GM23338 (cell line): ENCODE data around the gene PIANP. TPM values are rescaled to one million over a fixed set of nuclear protein-coding genes. Genes with fewer than 3 reads are reported as not detected.

Experiments used
- polyA plus RNA-seq: library from polyadenylated mRNA; unstranded; fragments of >200 nt; fragmentation: Nextera tagmentation; extraction: Ambion mirVana; gene quantifications from 2 replicates; pipeline ENCODE4 v1.2.1, GENCODE V29; 2016
- small RNA-seq: library from RNA; depleted of rRNA; stranded (forward); fragments of <200 nt; gene quantifications from one replicate; pipeline ENCODE3, GENCODE V24; 2014; ENCODE audit warnings: low replicate concordance
- total RNA-seq: library from RNA; depleted of rRNA; stranded (reverse); fragments of >200 nt; shearing (Covaris generic); gene quantifications from 2 replicates; pipeline ENCODE4 v1.2.3, GENCODE V29; 2014; rRNA removed

Gene PIANP
- total and polyA plus RNA-seq, 2 experiments from 2014 or later, result 2.2 to 6.4 TPM

Small RNAs within 50 kb of the gene (small RNA-seq; reads per million reads assigned to genes)
- not detected for gene RNU6-781P

Other genes starting within 250 kb of the PIANP start
- gene TAPBPL, start 248.8 kb downstream of the PIANP start, total RNA-seq, result 0.59 and 0.66 TPM in 2 replicates
- 0.52 and 0.65 TPM in 2 replicates for gene TAPBPL, start 248.8 kb downstream of the PIANP start, polyA plus RNA-seq
- gene VAMP1, start 230.1 kb downstream of the PIANP start, total RNA-seq, result 13.9 and 18.3 TPM in 2 replicates
- gene VAMP1, start 230.1 kb downstream of the PIANP start, polyA plus RNA-seq, result 11.2 and 16.1 TPM in 2 replicates
- 75.1 and 93.9 TPM in 2 replicates for gene MRPL51, start 207.6 kb downstream of the PIANP start, total RNA-seq
- 432 and 463 TPM in 2 replicates for gene MRPL51, start 207.6 kb downstream of the PIANP start, polyA plus RNA-seq
- gene NCAPD2, start 206.7 kb downstream of the PIANP start, total RNA-seq, result 217 and 389 TPM in 2 replicates
- gene NCAPD2, start 206.7 kb downstream of the PIANP start, polyA plus RNA-seq, result 32.7 and 34.2 TPM in 2 replicates
- gene GAPDH, start 166.3 kb downstream of the PIANP start, total RNA-seq, result 5,269 and 5,853 TPM in 2 replicates
- 6,140 and 6,219 TPM in 2 replicates for gene GAPDH, start 166.3 kb downstream of the PIANP start, polyA plus RNA-seq
- 8.8 and 12.9 TPM in 2 replicates for gene IFFO1, start 144.8 kb downstream of the PIANP start, total RNA-seq
- gene IFFO1, start 144.8 kb downstream of the PIANP start, polyA plus RNA-seq, result 8.9 and 11.2 TPM in 2 replicates
- 67.2 and 67.9 TPM in 2 replicates for gene NOP2, start 132.5 kb downstream of the PIANP start, total RNA-seq
- 63.3 and 63.4 TPM in 2 replicates for gene NOP2, start 132.5 kb downstream of the PIANP start, polyA plus RNA-seq
- 301 and 351 TPM in 2 replicates for gene CHD4, start 93.4 kb downstream of the PIANP start, total RNA-seq
- gene CHD4, start 93.4 kb downstream of the PIANP start, polyA plus RNA-seq, result 317 and 370 TPM in 2 replicates
- gene LPAR5, start 64.9 kb downstream of the PIANP start, total RNA-seq, result 0.38 and 0.89 TPM in 2 replicates
- gene LPAR5, start 64.9 kb downstream of the PIANP start, polyA plus RNA-seq, result 0.32 and 0.38 TPM in 2 replicates
- gene ACRBP, start 53.4 kb downstream of the PIANP start, total RNA-seq, result 2.2 TPM in 1 of 2 replicates, not detected in the other
- 0.70 TPM in 1 of 2 replicates, not detected in the other for gene ACRBP, start 53.4 kb downstream of the PIANP start, polyA plus RNA-seq
- gene ING4, start 37.7 kb downstream of the PIANP start, total RNA-seq, result 22.0 and 27.7 TPM in 2 replicates
- 25.5 and 29.6 TPM in 2 replicates for gene ING4, start 37.7 kb downstream of the PIANP start, polyA plus RNA-seq
- 30.2 and 35.9 TPM in 2 replicates for gene ZNF384, start 11.4 kb downstream of the PIANP start, total RNA-seq
- 14.7 and 20.5 TPM in 2 replicates for gene ZNF384, start 11.4 kb downstream of the PIANP start, polyA plus RNA-seq
- 51.9 and 53.9 TPM in 2 replicates for gene COPS7A, start 23.2 kb upstream of the PIANP start, total RNA-seq
- gene COPS7A, start 23.2 kb upstream of the PIANP start, polyA plus RNA-seq, result 36.9 and 37.7 TPM in 2 replicates
- gene MLF2, start 52.3 kb upstream of the PIANP start, total RNA-seq, result 289 and 292 TPM in 2 replicates
- 280 and 283 TPM in 2 replicates for gene MLF2, start 52.3 kb upstream of the PIANP start, polyA plus RNA-seq
- 82.4 and 111 TPM in 2 replicates for gene PTMS, start 65.5 kb upstream of the PIANP start, total RNA-seq
- gene PTMS, start 65.5 kb upstream of the PIANP start, polyA plus RNA-seq, result 238 and 270 TPM in 2 replicates
- 1.0 and 4.7 TPM in 2 replicates for gene LAG3, start 71.7 kb upstream of the PIANP start, total RNA-seq
- gene LAG3, start 71.7 kb upstream of the PIANP start, polyA plus RNA-seq, result 3.7 and 3.9 TPM in 2 replicates
- gene CD4, start 88.7 kb upstream of the PIANP start, total RNA-seq, result 1.5 and 2.2 TPM in 2 replicates
- 2.0 and 2.1 TPM in 2 replicates for gene CD4, start 88.7 kb upstream of the PIANP start, polyA plus RNA-seq
- gene GPR162, start 121.0 kb upstream of the PIANP start, total RNA-seq, result 3.0 and 5.0 TPM in 2 replicates
- 4.7 and 5.0 TPM in 2 replicates for gene GPR162, start 121.0 kb upstream of the PIANP start, polyA plus RNA-seq
- gene P3H3, start 127.6 kb upstream of the PIANP start, total RNA-seq, result 38.2 and 39.2 TPM in 2 replicates
- 15.8 and 16.4 TPM in 2 replicates for gene P3H3, start 127.6 kb upstream of the PIANP start, polyA plus RNA-seq
- 3.3 and 8.2 TPM in 2 replicates for gene GNB3, start 140.1 kb upstream of the PIANP start, total RNA-seq
- gene GNB3, start 140.1 kb upstream of the PIANP start, polyA plus RNA-seq, result 3.6 and 5.4 TPM in 2 replicates
- 37.2 and 47.4 TPM in 2 replicates for gene CDCA3, start 150.5 kb upstream of the PIANP start, total RNA-seq
- gene CDCA3, start 150.5 kb upstream of the PIANP start, polyA plus RNA-seq, result 75.6 and 79.2 TPM in 2 replicates
- 97.2 and 109 TPM in 2 replicates for gene USP5, start 151.3 kb upstream of the PIANP start, total RNA-seq
- gene USP5, start 151.3 kb upstream of the PIANP start, polyA plus RNA-seq, result 35.0 and 35.1 TPM in 2 replicates
- gene TPI1, start 166.7 kb upstream of the PIANP start, total RNA-seq, result 731 and 822 TPM in 2 replicates
- gene TPI1, start 166.7 kb upstream of the PIANP start, polyA plus RNA-seq, result 737 and 748 TPM in 2 replicates
- 7.6 and 13.1 TPM in 2 replicates for gene SPSB2, start 172.5 kb upstream of the PIANP start, total RNA-seq
- gene SPSB2, start 172.5 kb upstream of the PIANP start, polyA plus RNA-seq, result 8.2 and 10.4 TPM in 2 replicates
- gene LRRC23, start 204.0 kb upstream of the PIANP start, total RNA-seq, result 2.5 and 9.1 TPM in 2 replicates
- 2.4 and 2.9 TPM in 2 replicates for gene LRRC23, start 204.0 kb upstream of the PIANP start, polyA plus RNA-seq
- 50.8 and 53.5 TPM in 2 replicates for gene ENO2, start 213.8 kb upstream of the PIANP start, total RNA-seq
- 43.5 and 50.0 TPM in 2 replicates for gene ENO2, start 213.8 kb upstream of the PIANP start, polyA plus RNA-seq
- 49.6 and 52.8 TPM in 2 replicates for gene ATN1, start 227.1 kb upstream of the PIANP start, total RNA-seq
- 27.2 and 29.5 TPM in 2 replicates for gene ATN1, start 227.1 kb upstream of the PIANP start, polyA plus RNA-seq
- not detected in 2 replicates for gene RNU7-1, start 243.0 kb upstream of the PIANP start, total RNA-seq
- not detected in 2 replicates for gene RNU7-1, start 243.0 kb upstream of the PIANP start, polyA plus RNA-seq
- 186 and 204 TPM in 2 replicates for gene C12orf57, start 243.2 kb upstream of the PIANP start, total RNA-seq
- gene C12orf57, start 243.2 kb upstream of the PIANP start, polyA plus RNA-seq, result 262 and 285 TPM in 2 replicates